B cell (primary cell): ENCODE results near the gene TADA1. TPM values are rescaled to one million over a fixed set of nuclear protein-coding genes. Genes with fewer than 3 reads are reported as not detected.
"Not testable (repeated sequence)": the region's sequence is repeated elsewhere in the genome, so short reads cannot be mapped to it uniquely, and the experiment has no call there.

Experiments
- ATAC-seq: fragments of 200-7000 bp; cut with Tn5 transposase; one replicate; pipeline ENCODE4 v1.10.0; 2021; ENCODE audit warnings: low read depth, mild to moderate bottlenecking, moderate number of reproducible peaks, moderate library complexity
- CTCF ChIA-PET: fragments of 350-600 bp; sonication (Branson Sonifier 250); formaldehyde crosslinking; loops from one replicate; lab custom pipeline; 2021; ENCODE audit warnings: antibody characterized with exemption, inconsistent platforms; lab: Charles Lee
- POLR2A ChIA-PET: fragments of 350-600 bp; sonication (Branson Sonifier 250); formaldehyde crosslinking; loops from one replicate; lab custom pipeline; 2021; ENCODE audit warnings: antibody characterized with exemption; lab: Charles Lee
- DNase-seq: peaks from one replicate; pipeline ENCODE4 v3.0.0; 2013
- H2AFZ ChIP-seq: 2 replicates; pipeline ENCODE4 v1.6.1; 2012; ENCODE audit warnings: mild to moderate bottlenecking, low read depth, low read length; ENCODE audit not compliant: insufficient read depth, poor library complexity, severe bottlenecking
- H3K27ac ChIP-seq, 2 donors: 1 replicate in 1 of 2; 2 replicates in 1 of 2; pipeline ENCODE4 v1.5.1; 2012 to 2013; ENCODE audit warnings: low read length in 2 of 2, mild to moderate bottlenecking in 2 of 2, moderate library complexity in 1 of 2
- H3K27me3 ChIP-seq, 4 experiments: fragments of 200-600 bp in 1 of 4; sonication (generic) in 1 of 4; replicated peaks in 1 of 4; 1 replicate in 2 of 4; 2 replicates in 2 of 4; pipeline versions ENCODE4 v1.6.1 to v1.7.0; 2013 to 2016; ENCODE audit warnings: low read length in 3 of 4, mild to moderate bottlenecking in 2 of 4, mixed read lengths in 1 of 4, moderate library complexity in 1 of 4; ENCODE audit not compliant: insufficient read depth in 4 of 4, control insufficient read depth in 3 of 4; ENCODE audit errors: control extremely low read depth in 1 of 4
- H3K36me3 ChIP-seq, 2 experiments: replicated peaks in 1 of 2; 1 replicate in 1 of 2; 2 replicates in 1 of 2; pipeline versions ENCODE4 v1.6.1 to v1.7.1; 2013; ENCODE audit warnings: low read length in 1 of 2; ENCODE audit not compliant: insufficient read depth in 2 of 2, control insufficient read depth in 1 of 2; ENCODE audit errors: control extremely low read depth in 1 of 2, extremely low read depth in 1 of 2
- H3K4me1 ChIP-seq, 2 donors: fragments of 200-600 bp in 1 of 2; sonication (generic) in 1 of 2; 1 replicate in 1 of 2; 2 replicates in 1 of 2; pipeline versions ENCODE4 v1.5.1 to v1.6.1; 2013 to 2017; ENCODE audit warnings: low read length in 2 of 2; ENCODE audit not compliant: control insufficient read depth in 2 of 2, insufficient read depth in 2 of 2
- H3K4me2 ChIP-seq: replicated peaks from 2 replicates; pipeline ENCODE3; 2012; ENCODE audit warnings: mild to moderate bottlenecking, low read depth, low read length; ENCODE audit not compliant: poor library complexity, severe bottlenecking
- H3K4me3 ChIP-seq, 5 experiments: fragments of 200-600 bp in 1 of 5; sonication (generic) in 1 of 5; 1 replicate in 3 of 5; 2 replicates in 2 of 5; pipeline versions ENCODE4 v1.5.1 to v1.7.0; 2011 to 2016; ENCODE audit warnings: low read length in 4 of 5, mild to moderate bottlenecking in 4 of 5, low read depth in 2 of 5, control low read depth in 1 of 5, moderate library complexity in 1 of 5; ENCODE audit not compliant: insufficient read depth in 1 of 5; ENCODE audit errors: control extremely low read depth in 1 of 5, extremely low read depth in 1 of 5
- H3K79me2 ChIP-seq: fragments of 200-600 bp; sonication (generic); one replicate; pipeline ENCODE4 v1.6.0; 2016; ENCODE audit warnings: low read length; ENCODE audit not compliant: control insufficient read depth, insufficient read depth
- H3K9ac ChIP-seq: fragments of 200-600 bp; sonication (generic); 2 replicates; pipeline ENCODE4 v1.6.1; 2017; ENCODE audit warnings: mild to moderate bottlenecking, low read length, moderate library complexity
- H3K9me3 ChIP-seq, 3 donors: one replicate each; pipeline versions ENCODE4 v1.6.1 to v1.7.1; 2013; ENCODE audit warnings: low read length in 2 of 3; ENCODE audit not compliant: control insufficient read depth in 2 of 3, insufficient read depth in 1 of 3; ENCODE audit errors: control extremely low read depth in 1 of 3
- H4K20me1 ChIP-seq: 2 replicates; pipeline ENCODE4 v1.6.0; 2012; ENCODE audit warnings: mild to moderate bottlenecking, low read length; ENCODE audit not compliant: insufficient read depth, control insufficient read depth, poor library complexity, severe bottlenecking
- H3K27ac Mint-ChIP-seq: one replicate; pipeline ENCODE4 v1.8.0; 2021; ENCODE audit warnings: mixed read lengths
- H3K27me3 Mint-ChIP-seq: one replicate; pipeline ENCODE4 v1.8.0; 2021; ENCODE audit warnings: mixed read lengths
- H3K4me1 Mint-ChIP-seq: one replicate; pipeline ENCODE4 v1.8.0; 2021; ENCODE audit warnings: mixed read lengths
- H3K4me3 Mint-ChIP-seq: one replicate; pipeline ENCODE4 v1.8.0; 2021; ENCODE audit warnings: mixed read lengths
- H3K9me3 Mint-ChIP-seq: one replicate; pipeline ENCODE4 v1.8.0; 2022; ENCODE audit warnings: mixed read lengths; ENCODE audit not compliant: insufficient read depth
- CTCF ChIP-seq: fragments of 200-600 bp; IDR thresholded peaks from one replicate; pipeline ENCODE4 v1.8.0; 2022; ENCODE audit warnings: antibody characterized with exemption, mild to moderate bottlenecking
- EZH2 ChIP-seq: IDR thresholded peaks from 2 replicates; pipeline ENCODE4 v1.6.1; 2012; ENCODE audit warnings: borderline replicate concordance, low read depth, mild to moderate bottlenecking, moderate library complexity, low read length; ENCODE audit not compliant: insufficient read depth, poor library complexity, severe bottlenecking
- WGBS: methylation state at CpG from one replicate; pipeline ENCODE4 v1.1.5; 2013; ENCODE audit warnings: missing lambda C conversion rate; ENCODE audit not compliant: insufficient coverage; 5-methylcytosine and 5-hydroxymethylcytosine counted together
- intact Hi-C: fragments of 100-400 bp; cut with micrococcal nuclease; formaldehyde crosslinking; loops from one replicate; pipeline ENCODE4 v1.10.0; 2022
- polyA plus RNA-seq: library from polyadenylated mRNA; depleted of rRNA; stranded (reverse); fragments of >200 nt; gene quantifications from 2 replicates; pipeline ENCODE4 v1.2.3, GENCODE V29; 2012
- total RNA-seq, 2 donors: library from RNA; stranded (reverse); fragments of 120-200 nt in 1 of 2; gene quantifications; 1 replicate in 1 of 2; 2 replicates in 1 of 2; pipeline versions ENCODE4 v1.2.3 to v1.2.4, GENCODE V29; 2013 to 2022

TADA1 gene
- total and polyA plus RNA-seq, 2 donors (not counting 1 experiment from before 2014, with no cell fraction given), result 12.0 to 12.9 TPM

- Histone ChIP-seq H3K27ac (no peak overlapping the region), H2AFZ (no peak overlapping the region), H3K27me3 (peaks cover 0 to 9% (median 2%) of the 10 kb centered on the region in 4 experiments), H3K4me2 (no peak overlapping the region), H3K4me1 (peaks cover 21 to 25% of the 10 kb centered on the region in 2 donors), H3K36me3 (peaks cover 0 to 11% of the 10 kb centered on the region in 2 experiments), H3K79me2 (peaks cover 17% of the 10 kb centered on the region), H3K9ac (no peak overlapping the region), H3K9me3 (no peaks in the 10 kb centered on the region), H3K4me3 (no peak overlapping the region), H4K20me1 (peaks cover 13% of the 10 kb centered on the region)
- intact Hi-C loops, result loop anchor here (5.0 kb wide), 1 partner anchor 359 kb away; no protein-coding TSS in a partner anchor
- no peaks in the 10 kb centered on the region for H3K9me3 Mint-ChIP-seq
- H3K27ac Mint-ChIP-seq, result no peak overlapping the region
- H3K4me3 Mint-ChIP-seq, result peak overlapping the region; percentile 15
- peaks cover 10% of the 10 kb centered on the region for H3K27me3 Mint-ChIP-seq
- H3K4me1 Mint-ChIP-seq, result peaks cover 28% of the 10 kb centered on the region
- DNase-seq (no peak), ATAC-seq (no peak)
- 100% methylated on average over 4 of the region's 4 CpGs for WGBS
- CTCF ChIA-PET, result no interaction called here
- TF ChIP-seq CTCF (no peak), EZH2 (no peak)
- POLR2A ChIA-PET, result interaction anchor here (0.6 kb wide), 1 partner anchor 371 kb away, joined by 9 read pairs; no protein-coding TSS in a partner anchor
Observed at GRCh38 chr1:166836733-166837132, 39.3 kb downstream of the TADA1 start.

GRCh38 chr1:166829762-166830161, 46.3 kb downstream of the TADA1 start:
- DNase-seq, H3K27ac ChIP-seq, H3K4me1 Mint-ChIP-seq, H3K4me3 ChIP-seq, H2AFZ ChIP-seq, POLR2A ChIA-PET, H3K9me3 Mint-ChIP-seq, ATAC-seq, H3K4me2 ChIP-seq, H3K27ac Mint-ChIP-seq, H3K4me1 ChIP-seq, H3K36me3 ChIP-seq, intact Hi-C loops, H3K79me2 ChIP-seq, H3K4me3 Mint-ChIP-seq, H3K27me3 ChIP-seq, H4K20me1 ChIP-seq, CTCF ChIA-PET, H3K9ac ChIP-seq: not testable (repeated sequence)
- H3K27me3 Mint-ChIP-seq, result peaks cover 20% of the 10 kb centered on the region
- WGBS, result 100% methylated on average over 1 of the region's 1 CpG
- peaks cover 3 to 13% (median 12%) of the 10 kb centered on the region in 3 donors for H3K9me3 ChIP-seq
